Measurements from ENCODE around the gene SYTL2.

- TF ChIP-seq CTCF (conservative IDR thresholded peaks at IDR 0.05; ENCODE audit: low read depth, low read length) (no peak), EZH2 (IDR thresholded peaks at IDR 0.05; ENCODE audit: low read length, unreplicated experiment) (no peak)
Measured at GRCh38 chr11:85810871-85811611, at the start of gene SYTL2.

Measured in PC-3 (cell line).